ENCODE results near the gene ERVFRD-1.

The ERVFRD-1 gene

GRCh38 chr6:11069760-11070159, 41.8 kb downstream of the ERVFRD-1 start:
- H3K4me3 ChIP-seq (ENCODE audit: low read depth, low read length): no peak overlapping the region
- H3K9me3 ChIP-seq (ENCODE audit: control insufficient read depth, insufficient read depth, low read depth, low read length): no peaks in the 10 kb centered on the region
- H3K36me3 ChIP-seq (ENCODE audit: control insufficient read depth in 2 of 2, insufficient read depth in 1 of 2, low read length in 2 of 2): no peaks in the 10 kb centered on the region
- TF ChIP-seq MZF1 (tag by site-specific recombination; IDR thresholded peaks at IDR 0.05; ENCODE audit: borderline replicate concordance) (no peak), ZNF239 (tag by site-specific recombination; IDR thresholded peaks at IDR 0.05) (no peak), ZBTB49 (tag by site-specific recombination; IDR thresholded peaks at IDR 0.05; ENCODE audit: low read depth) (no peak), ZNF449 (tag by site-specific recombination; IDR thresholded peaks at IDR 0.05) (no peak)
- no peak overlapping the region for H3K27ac ChIP-seq (ENCODE audit: extremely low read depth, low read depth, low read length)
- ChIA-PET POLR2A (no interaction called here), CTCF (interaction anchor here (0.6 to 9.1 kb wide), 27 partner anchors 9 to 591 kb away, joined by 3 to 174 read pairs (median 4); no protein-coding TSS in a partner anchor)
- 0 out of 2 replicates have a peak, but pooled peaks cover 2% of the 10 kb centered on the region for H3K4me1 ChIP-seq (ENCODE audit: control insufficient read depth, insufficient read depth, low read length)

GRCh38 chr6:11067348-11067747, 44.2 kb downstream of the ERVFRD-1 start:
- Histone ChIP-seq H3K9me3 (ENCODE audit: control insufficient read depth, insufficient read depth, low read depth, low read length) (no peaks in the 10 kb centered on the region), H3K4me1 (ENCODE audit: control insufficient read depth, insufficient read depth, low read length) (0 out of 2 replicates have a peak, but pooled peaks cover 2% of the 10 kb centered on the region), H3K36me3 (ENCODE audit: control insufficient read depth in 2 of 2, insufficient read depth in 1 of 2, low read length in 2 of 2) (no peaks in the 10 kb centered on the region), H3K27ac (ENCODE audit: extremely low read depth, low read depth, low read length) (no peak overlapping the region), H3K4me3 (ENCODE audit: low read depth, low read length) (no peak overlapping the region)
- TF ChIP-seq ZNF274 (IDR thresholded peaks at IDR 0.05; ENCODE audit: low read length): no peak
- no peak for TF ChIP-seq ZNF274 (tag by site-specific recombination; IDR thresholded peaks at IDR 0.05; ENCODE audit: borderline replicate concordance)
- no peak for TF ChIP-seq ZNF548 (tag by site-specific recombination; IDR thresholded peaks at IDR 0.05)
- no peak for TF ChIP-seq HOXD13 (CRISPR knock-in tag; IDR thresholded peaks at IDR 0.05; ENCODE audit: borderline replicate concordance)
- TF ChIP-seq ZNF433 (tag by site-specific recombination; IDR thresholded peaks at IDR 0.05; ENCODE audit: low read depth): no peak
- no peak for TF ChIP-seq ZNF426 (tag by site-specific recombination; IDR thresholded peaks at IDR 0.05)
- no peak for TF ChIP-seq ZNF354C (tag by site-specific recombination; IDR thresholded peaks at IDR 0.05; ENCODE audit: borderline replicate concordance, low read depth)
- TF ChIP-seq ZNF24 (tag by site-specific recombination; IDR thresholded peaks at IDR 0.05): no peak
- no peak for TF ChIP-seq ZNF768 (tag by site-specific recombination; IDR thresholded peaks at IDR 0.05)
- TF ChIP-seq ZNF449 (tag by site-specific recombination; IDR thresholded peaks at IDR 0.05): no peak
- POLR2A ChIA-PET: no interaction called here
- CTCF ChIA-PET: interaction anchor here (0.6 to 7.2 kb wide), 19 partner anchors 8 to 1740 kb away, joined by 3 to 68 read pairs (median 5); partner anchors contain the start of gene MAK

- Histone ChIP-seq H3K9me3 (ENCODE audit: control insufficient read depth, insufficient read depth, low read depth, low read length) (no peaks in the 10 kb centered on the region), H3K4me3 (ENCODE audit: low read depth, low read length) (no peak overlapping the region), H3K36me3 (ENCODE audit: control insufficient read depth in 2 of 2, insufficient read depth in 1 of 2, low read length in 2 of 2) (no peaks in the 10 kb centered on the region), H3K4me1 (ENCODE audit: control insufficient read depth, insufficient read depth, low read length) (0 out of 2 replicates have a peak, but pooled peaks cover 2% of the 10 kb centered on the region), H3K27ac (ENCODE audit: extremely low read depth, low read depth, low read length) (no peak overlapping the region)
- ChIA-PET CTCF (interaction anchor here (0.6 to 7.2 kb wide), 25 partner anchors 9 to 1740 kb away, joined by 3 to 68 read pairs (median 4); partner anchors contain the start of gene MAK), POLR2A (no interaction called here)
- TF ChIP-seq, protein P1, sequence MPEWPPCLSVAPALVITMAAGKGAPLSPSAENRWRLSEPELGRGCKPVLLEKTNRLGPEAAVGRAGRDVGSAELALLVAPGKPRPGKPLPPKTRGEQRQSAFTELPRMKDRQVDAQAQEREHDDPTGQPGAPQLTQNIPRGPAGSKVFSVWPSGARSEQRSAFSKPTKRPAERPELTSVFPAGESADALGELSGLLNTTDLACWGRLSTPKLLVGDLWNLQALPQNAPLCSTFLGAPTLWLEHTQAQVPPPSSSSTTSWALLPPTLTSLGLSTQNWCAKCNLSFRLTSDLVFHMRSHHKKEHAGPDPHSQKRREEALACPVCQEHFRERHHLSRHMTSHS (tag by site-specific recombination; IDR thresholded peaks at IDR 0.05): no peak
- no peak for TF ChIP-seq ZNF561 (tag by site-specific recombination; IDR thresholded peaks at IDR 0.05; ENCODE audit: borderline replicate concordance)
- no peak for TF ChIP-seq ZNF701 (tag by site-specific recombination; IDR thresholded peaks at IDR 0.05)
- no peak for TF ChIP-seq ZNF670 (tag by site-specific recombination; IDR thresholded peaks at IDR 0.05; ENCODE audit: low read depth)
Measured at GRCh38 chr6:11066505-11067347, 44.8 kb downstream of the ERVFRD-1 start.
